ENCODE measurements around the gene RFX4. TPM values are rescaled to one million over a fixed set of nuclear protein-coding genes. Genes with fewer than 3 reads are reported as not detected.

RFX4 gene
- total RNA-seq, 6 donors from 2014 or later, result not detected

GRCh38 chr12:106774005-106774807 lies 191.4 kb downstream of the RFX4 start, which contains the start of gene RIC8B:
Gene RIC8B (plus strand): TSS chr12:106774682. CDS start chr12:106774746, 64 bp downstream.
- Histone ChIP-seq H3K4me1 (peaks cover 11 to 24% (median 13%) of the 10 kb centered on the region in 4 donors), H3K27me3 (no peaks in the 10 kb centered on the region), H3K4me3 (peak within 1 kb of the TSS; percentile 76 to 97 (median 90)), H3K36me3 (no peaks in the 10 kb centered on the region), H3K27ac (peak within 1 kb of the TSS; percentile 88 to 94 (median 92)), H3K9me3 (no peaks in the 10 kb centered on the region)
- DNase-seq (peak; percentile 95 to 99), ATAC-seq (ENCODE audit: low FRiP score in 2 of 2) (peak; percentile 97)
- peak in 1 of 6 experiments; percentile 12 for TF ChIP-seq CTCF (IDR thresholded peaks at IDR 0.05)
- TF ChIP-seq POLR2AphosphoS5 (IDR thresholded peaks at IDR 0.05), result peak; percentile 83 to 92
- TF ChIP-seq POLR2A (IDR thresholded peaks at IDR 0.05), result peak in 3 of 4 donors; percentile 35 to 73 (median 63)
- TF ChIP-seq EP300 (IDR thresholded peaks at IDR 0.05), result no peak
- WGBS, 2 donors, result 0 to 1% methylated on average over 55 to 63 of the region's 66 CpGs

GRCh38 chr12:106774808-106775524 lies 192.2 kb downstream of the RFX4 start:
- ATAC-seq (ENCODE audit: low FRiP score in 2 of 2), result no peak
- TF ChIP-seq POLR2AphosphoS5 (IDR thresholded peaks at IDR 0.05), result no peak
- TF ChIP-seq EP300 (IDR thresholded peaks at IDR 0.05), result no peak
- TF ChIP-seq CTCF (IDR thresholded peaks at IDR 0.05), result no peak
- TF ChIP-seq POLR2A (IDR thresholded peaks at IDR 0.05), result no peak

GRCh38 chr12:106776897-106777296 lies 194.1 kb downstream of the RFX4 start:
- no peaks in the 10 kb centered on the region for H3K9me3 ChIP-seq
- H3K4me1 ChIP-seq, result peaks cover 11 to 24% (median 13%) of the 10 kb centered on the region in 4 donors
- H3K4me3 ChIP-seq, result no peak overlapping the region
- TF ChIP-seq POLR2A (IDR thresholded peaks at IDR 0.05) (no peak), CTCF (IDR thresholded peaks at IDR 0.05) (no peak)
- WGBS, 2 donors, result 95 to 98% methylated on average over 5 of the region's 5 CpGs
- H3K27me3 ChIP-seq, result no peaks in the 10 kb centered on the region
- no peak overlapping the region for H3K27ac ChIP-seq
- no peak for DNase-seq
- no peaks in the 10 kb centered on the region for H3K36me3 ChIP-seq
- ATAC-seq (ENCODE audit: low FRiP score in 2 of 2), result no peak

More at GRCh38 chr12:106774808-106775524, 192.2 kb downstream of the RFX4 start:
- no peaks in the 10 kb centered on the region for H3K9me3 ChIP-seq
- WGBS, 2 donors, result 8% methylated on average over 23 to 29 of the region's 29 CpGs
- H3K4me3 ChIP-seq, result peak overlapping the region; percentile 76 to 97 (median 90)
- H3K27ac ChIP-seq, result peak overlapping the region; percentile 88 to 94 (median 92)
- no peak for DNase-seq
- no peaks in the 10 kb centered on the region for H3K27me3 ChIP-seq
- no peaks in the 10 kb centered on the region for H3K36me3 ChIP-seq
- peaks cover 11 to 24% (median 13%) of the 10 kb centered on the region in 4 donors for H3K4me1 ChIP-seq

- Histone ChIP-seq H3K27ac (no peak overlapping the region), H3K4me1 (peaks cover 7 to 13% (median 8%) of the 10 kb centered on the region in 4 donors), H3K27me3 (no peaks in the 10 kb centered on the region), H3K9me3 (no peaks in the 10 kb centered on the region), H3K4me3 (no peak overlapping the region), H3K36me3 (peaks cover 0 to 8% (median 0%) of the 10 kb centered on the region in 4 donors)
- TF ChIP-seq POLR2AphosphoS5 (IDR thresholded peaks at IDR 0.05) (no peak), POLR2A (IDR thresholded peaks at IDR 0.05) (no peak), EP300 (IDR thresholded peaks at IDR 0.05) (no peak), CTCF (IDR thresholded peaks at IDR 0.05) (no peak)
- DNase-seq (no peak), ATAC-seq (ENCODE audit: low FRiP score in 2 of 2) (no peak)
- WGBS, 2 donors, result 61 to 85% methylated on average over 3 of the region's 3 CpGs
Observed at GRCh38 chr12:106780010-106780631, 197.3 kb downstream of the RFX4 start.

Data from upper lobe of left lung (tissue), 6 donors.